HG03378 (cell line): ENCODE measurements around the gene DMRTA2.

Experiments used
- ATAC-seq: cut with Tn5 transposase; IDR thresholded peaks from one replicate; pipeline ENCODE4 v1.9.1; 2021; ENCODE audit warnings: mild to moderate bottlenecking, moderate library complexity; ENCODE audit not compliant: unreplicated experiment

Gene DMRTA2

DNA sequence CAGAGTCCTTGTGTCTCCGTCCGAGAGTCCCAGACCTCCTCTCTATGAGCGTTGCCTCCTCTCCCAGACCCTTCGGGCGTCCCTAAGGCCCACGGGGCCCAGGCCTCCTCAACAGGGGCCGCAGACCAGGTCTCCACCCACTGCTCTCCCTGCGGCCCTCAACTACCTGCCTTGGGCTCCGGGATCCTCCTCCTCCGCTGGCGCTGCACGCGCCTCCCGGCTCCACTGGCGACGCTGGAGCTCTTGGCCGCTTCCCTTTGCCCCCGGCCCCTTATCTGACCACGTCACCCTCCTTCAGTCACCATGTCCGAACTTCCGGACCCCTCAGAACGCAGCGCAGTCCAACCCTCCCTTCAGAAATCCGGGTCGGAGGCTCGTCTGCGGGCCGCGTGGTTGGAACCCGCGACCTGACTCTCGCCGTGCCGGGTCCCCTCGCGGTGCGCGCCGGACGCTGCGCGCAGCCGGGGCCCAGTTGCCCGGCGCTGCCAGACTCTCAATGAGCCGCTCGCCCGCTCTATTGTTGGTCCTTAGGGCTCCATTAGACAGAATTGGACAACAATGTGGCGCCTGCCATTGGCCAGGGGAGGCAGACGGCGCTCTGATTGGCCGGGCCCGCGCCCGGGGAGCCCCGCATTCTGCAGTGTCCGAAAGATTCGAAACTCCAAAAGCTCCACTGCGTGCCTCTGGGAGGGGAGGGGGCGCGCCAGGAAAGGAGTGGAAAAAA is at the start of gene DMRTA2:
DMRTA2 (minus strand) TSS at position 498 of the 724 bp plus-strand sequence. CDS start 1,907 bp downstream, outside the sequence.
- no peak for ATAC-seq

DNA sequence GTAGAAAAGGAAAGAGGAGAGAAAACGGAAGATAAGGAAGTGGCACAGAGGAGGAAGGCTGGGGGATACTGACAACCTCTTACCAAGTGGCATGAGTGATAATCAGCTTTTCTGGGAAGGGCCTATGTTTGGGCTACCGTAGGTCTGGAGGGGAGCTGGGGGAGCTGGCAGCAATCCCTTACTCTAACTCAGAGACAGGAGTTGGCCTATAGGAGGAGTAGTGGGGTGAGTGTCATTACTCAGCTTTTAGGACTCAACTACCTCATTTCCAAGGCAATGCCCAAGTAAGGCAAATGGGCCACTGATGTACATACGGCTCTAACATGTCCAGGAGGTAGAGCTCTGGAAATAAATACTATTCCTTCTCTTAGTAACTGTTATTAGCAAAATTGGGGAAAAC is 48.7 kb upstream of the DMRTA2 start:
- no peak for ATAC-seq

DNA sequence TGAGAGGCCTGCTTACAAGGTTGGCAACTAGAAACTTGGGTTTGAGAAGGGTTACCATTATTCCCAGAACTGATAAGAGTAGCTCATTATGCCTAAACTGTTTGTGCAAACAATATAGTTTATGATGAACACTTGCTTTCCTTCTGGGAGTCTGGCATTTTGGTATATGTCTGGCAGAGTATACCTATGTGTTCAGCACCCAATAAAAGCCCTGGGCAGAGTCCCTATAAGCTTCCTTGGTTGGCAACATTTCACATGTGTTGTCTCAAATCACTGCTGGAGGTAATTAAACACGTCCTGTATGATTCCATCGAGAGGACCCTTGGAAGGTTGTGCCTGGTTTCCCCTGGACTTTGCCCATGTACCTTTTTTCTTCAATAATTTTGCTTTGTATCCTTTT is 39.7 kb upstream of the DMRTA2 start:
- ATAC-seq = no peak

DNA sequence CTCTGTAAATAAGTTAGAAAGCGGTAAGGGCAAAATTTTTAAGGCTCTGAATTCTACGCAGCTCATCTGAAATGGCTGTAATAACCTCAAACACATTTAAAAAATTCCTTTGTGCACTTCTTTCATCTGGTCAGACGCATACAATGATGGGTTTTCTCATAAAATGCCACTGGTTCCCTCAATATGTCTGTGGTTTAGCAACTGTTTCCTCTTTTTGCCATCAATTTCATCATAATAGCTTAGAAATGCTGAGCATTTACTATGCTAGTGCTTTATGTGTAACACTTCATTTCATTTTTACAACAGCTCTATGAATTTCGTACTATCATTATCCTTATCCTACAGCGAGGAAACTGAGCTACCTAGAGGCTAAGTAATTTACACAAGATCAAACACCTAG is 35.3 kb upstream of the DMRTA2 start:
- no peak for ATAC-seq

DNA sequence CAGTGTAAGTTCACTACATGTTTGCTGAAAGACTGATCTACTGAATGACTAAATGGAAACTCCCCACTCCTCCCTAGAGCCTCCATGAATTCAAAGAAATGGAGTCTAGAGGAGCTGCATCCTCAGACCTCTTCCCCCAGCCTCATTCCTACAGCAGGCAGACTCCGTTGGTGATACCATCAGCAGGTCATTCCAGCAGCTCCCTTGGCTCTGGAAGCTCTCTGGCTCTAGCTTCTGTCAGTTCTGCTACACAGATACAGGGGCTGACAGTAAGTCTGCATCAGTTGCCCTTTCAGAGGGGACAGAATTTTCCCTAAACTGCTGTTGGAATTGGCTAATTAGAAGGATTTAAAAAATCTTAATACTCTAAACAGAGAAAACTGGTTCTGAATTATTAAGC is 31.7 kb upstream of the DMRTA2 start:
- no peak for ATAC-seq

DNA sequence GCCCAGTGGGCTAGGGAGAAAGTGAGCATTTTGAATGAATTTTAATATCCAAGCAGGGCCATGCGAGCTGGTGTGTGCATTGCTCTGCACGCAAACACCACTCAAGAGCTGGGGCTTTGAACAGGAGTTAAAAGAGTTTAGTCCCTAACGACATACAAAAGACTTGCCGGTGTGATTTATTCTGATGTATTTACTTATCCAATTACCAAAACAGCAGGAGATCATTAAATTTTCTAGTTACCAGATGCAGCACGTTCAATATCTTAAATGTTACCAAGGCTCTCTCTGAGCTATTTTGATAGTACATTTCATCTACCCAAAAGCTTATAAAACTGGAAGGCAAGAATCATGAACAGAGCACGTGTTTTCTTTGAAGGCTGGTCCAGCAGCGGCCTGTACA is 30.0 kb upstream of the DMRTA2 start:
- no peak for ATAC-seq

DNA sequence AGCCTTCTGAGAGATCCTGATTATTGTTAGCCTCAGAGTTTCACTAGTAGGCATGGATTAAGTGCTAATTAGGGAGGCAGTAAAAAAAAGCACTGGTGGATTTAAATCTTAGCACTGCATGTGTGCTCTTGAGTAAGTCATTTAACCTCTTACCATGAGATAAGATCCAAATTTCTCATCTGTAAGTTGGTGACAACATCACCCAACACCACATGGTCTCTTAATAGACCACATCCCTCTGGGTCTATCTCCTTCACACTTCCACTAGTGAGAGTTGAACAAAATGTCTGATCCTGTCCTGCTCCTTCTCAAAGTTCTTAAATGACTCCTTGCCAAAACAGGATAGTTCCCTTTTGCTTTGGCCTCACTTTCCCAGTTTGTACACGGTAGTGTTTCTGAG is 29.5 kb upstream of the DMRTA2 start:
- ATAC-seq = no peak

DNA sequence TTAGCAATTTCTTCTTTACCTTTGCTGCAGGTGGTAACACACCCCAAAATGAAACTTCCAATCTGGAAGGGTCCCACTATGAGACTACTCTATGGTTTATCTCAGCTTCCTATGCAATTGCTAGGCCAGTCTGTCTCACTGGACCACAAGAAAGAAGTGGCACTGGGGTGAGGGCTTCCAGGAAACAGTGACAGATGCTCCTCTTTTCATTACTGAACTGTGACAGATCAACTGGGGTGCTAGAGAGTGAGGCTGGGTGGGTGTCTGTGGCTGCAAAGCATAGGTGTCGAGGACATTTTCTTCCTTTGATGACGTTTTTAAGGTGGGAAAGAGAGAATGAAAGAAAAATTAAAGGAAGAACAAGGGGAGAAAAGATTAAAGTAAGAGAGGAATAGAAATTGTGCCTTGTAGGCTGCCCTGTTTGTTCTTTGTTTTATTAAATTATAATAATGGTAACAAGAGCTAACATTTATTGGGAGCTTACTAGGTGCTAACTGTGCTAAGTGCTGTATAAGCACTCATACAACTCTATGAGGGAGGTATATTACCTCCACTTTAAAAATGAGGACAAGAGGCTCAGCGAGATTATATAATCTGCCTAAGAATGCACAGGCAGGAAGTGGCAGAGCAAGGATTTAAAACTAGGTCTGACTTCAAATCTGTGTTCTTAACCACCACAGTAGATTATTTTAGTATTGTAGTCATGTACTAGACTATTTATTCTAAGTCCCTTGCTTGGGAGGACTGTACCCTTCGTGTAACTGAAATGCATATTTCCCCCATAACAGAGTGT is 27.8 kb upstream of the DMRTA2 start:
- no peak for ATAC-seq

DNA sequence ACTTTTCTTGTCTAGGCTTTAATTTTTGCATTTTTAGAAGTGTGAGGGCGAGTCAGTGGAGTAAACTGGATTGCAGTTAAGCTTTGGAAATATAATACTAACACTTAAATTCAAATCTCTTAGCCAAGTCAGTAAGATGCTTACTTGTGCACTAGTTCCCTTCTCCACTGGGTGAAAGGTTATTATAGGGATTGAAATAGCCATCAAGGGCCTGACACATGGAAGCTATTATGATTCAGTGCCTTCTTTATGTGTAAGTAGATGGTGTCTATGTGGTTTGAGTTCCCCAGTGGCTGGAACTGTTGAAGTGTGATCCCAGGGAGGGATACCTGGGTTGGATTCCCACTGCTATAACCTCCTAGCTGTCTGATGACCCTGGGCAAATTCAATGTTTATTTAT is 24.7 kb upstream of the DMRTA2 start:
- ATAC-seq = no peak

DNA sequence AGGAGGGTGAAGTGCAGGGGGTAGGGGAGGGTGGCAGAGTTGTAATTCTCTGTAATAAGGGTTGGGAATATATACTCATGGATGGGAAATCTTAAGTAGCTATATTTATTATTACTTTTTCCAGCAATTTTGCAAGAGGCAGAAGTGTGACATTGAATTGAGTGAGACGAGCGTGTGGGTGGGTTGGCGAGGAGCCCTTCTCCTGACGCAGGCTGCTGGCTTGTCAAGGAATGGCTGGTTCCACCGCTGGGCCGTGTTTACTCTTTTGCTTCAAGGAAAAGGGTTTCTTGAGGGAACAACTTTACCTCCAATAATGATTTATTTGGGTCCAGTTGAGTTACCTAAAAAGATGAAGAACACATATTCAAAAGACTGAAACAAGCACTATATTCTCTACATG is 17.9 kb upstream of the DMRTA2 start:
- ATAC-seq = no peak

DNA sequence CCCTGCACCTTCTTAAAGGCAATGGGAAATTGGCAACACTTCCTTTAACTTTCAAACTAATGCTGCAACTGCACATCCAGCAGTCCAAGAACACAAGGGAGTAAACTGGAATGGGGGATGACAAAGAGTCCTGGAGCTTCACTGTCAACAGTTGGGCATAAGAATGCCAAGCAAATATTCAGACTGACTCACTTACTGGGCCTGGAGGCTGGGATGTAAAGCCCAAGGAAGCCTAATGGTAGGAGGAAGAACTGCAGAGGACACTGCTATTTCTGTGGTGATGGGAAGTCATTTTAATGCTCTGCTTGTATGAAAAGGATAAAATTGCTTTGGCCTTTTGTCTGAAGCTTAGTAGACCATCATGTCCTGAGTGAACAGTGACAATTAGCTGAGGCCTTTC is 15.7 kb upstream of the DMRTA2 start:
- no peak for ATAC-seq

DNA sequence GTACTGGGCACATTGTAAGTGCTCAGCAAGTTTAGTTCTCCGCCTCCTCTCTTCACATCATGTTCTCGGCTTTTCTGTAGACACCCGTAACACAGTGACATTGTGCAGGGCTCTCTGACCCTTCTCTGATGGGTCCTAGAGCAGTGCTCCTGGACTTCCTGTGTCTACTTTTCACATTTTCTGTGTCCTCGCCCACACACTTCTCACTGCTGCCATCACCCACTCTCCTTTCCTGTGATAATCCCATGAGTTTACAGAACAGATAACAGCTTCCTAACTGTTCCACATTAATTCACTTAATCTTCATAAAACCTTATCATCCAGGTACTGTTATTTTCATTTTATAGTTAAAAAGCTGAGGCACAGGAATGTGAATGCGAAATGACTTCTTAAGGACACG is 13.2 kb upstream of the DMRTA2 start:
- ATAC-seq = no peak

DNA sequence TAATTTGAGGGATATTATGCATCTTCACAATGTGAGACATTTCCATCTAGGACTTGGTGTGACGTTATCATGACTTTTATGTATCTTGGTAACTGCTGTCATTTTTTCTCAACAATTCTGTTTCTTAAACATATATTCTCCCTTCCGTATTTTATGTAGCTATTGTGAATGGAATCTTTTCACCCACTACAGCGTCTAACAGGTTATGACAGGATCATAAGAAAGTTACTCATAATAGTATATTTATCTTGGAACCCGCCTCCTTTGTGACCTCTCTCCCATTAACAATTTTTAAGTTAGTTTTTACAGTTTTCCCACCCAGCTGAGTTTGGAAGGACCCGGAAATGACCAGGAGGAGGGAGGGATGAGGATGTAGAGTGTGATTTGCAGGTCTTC is 6.8 kb upstream of the DMRTA2 start:
- no peak for ATAC-seq

DNA sequence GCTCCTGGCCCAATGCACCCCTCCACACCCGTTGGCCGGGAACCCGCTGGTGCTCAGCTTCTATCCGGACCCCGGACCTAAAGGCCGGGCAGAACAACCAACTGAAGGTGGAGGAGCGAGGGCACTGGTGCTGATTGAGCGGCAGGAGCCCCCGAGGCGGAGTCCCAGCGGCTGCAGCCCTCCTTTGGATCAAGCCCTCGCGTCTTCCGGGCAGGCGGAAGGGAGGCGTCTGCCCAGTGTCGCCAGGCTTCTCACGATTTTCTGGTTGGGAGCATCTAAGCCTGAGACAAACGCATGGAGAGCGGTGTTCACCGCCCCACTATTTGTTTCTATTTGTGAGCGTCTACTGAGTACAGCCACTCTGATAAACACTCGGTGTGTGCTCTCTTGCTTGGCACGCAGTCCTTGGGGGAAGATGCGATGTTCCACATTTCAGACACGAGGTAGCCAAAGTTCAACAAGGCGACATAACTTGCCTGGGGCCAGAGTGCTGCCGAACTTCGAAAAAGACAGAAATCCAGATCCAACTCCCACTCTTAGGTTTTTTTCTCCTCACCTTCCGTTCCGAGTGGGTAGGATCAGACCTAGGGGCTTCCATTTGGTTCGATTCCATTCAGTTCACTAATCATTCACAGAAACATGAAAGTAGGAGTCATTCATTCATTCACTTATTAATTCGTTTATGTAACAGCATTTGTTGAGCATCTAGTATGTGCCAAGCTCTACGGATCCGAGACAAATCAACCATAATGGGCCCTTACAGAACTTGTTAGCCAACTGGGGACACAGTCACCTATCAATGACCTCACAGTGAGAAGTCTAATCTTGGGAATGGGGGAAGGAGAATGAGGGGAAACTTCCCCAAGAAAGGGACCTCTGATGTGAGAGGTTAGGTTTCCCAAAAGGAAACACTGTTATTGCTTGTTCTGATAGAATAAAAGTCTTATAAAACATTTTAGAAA is 4.9 kb upstream of the DMRTA2 start:
- ATAC-seq = no peak

DNA sequence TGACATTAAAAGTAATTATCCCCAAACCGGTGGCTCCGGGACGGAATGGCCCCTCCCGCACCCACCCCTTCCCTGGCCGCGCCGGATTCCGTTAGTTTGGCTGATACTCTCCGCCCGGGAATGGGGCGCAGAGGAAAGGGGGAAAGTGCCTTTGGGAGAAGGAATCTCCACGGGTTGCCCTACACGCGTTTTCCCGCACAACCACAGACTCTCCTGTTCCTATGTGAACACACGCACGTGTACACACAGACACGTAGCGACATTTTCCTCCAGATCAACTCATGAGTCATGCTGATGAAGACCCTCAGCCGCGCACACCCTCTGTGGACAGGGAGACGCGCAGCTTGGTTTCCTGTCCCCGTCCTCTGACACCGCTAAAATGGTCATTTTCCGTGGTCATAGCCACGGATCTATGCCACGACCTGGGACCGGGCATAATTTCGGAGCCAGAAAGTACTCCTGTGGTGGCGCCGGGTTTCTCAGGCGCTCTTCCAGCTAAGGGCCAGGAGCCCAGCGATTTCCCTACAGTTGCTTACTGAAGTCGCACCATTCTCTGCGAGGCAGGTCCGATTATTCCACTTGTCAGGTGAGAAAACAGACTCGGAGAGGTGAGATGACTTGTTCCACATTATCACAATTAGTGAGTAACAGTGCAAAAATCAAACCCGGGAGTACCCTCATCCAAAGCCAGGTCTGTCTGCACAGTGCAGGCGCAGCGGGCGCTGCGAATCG is 4.0 kb upstream of the DMRTA2 start:
- ATAC-seq = no peak

DNA sequence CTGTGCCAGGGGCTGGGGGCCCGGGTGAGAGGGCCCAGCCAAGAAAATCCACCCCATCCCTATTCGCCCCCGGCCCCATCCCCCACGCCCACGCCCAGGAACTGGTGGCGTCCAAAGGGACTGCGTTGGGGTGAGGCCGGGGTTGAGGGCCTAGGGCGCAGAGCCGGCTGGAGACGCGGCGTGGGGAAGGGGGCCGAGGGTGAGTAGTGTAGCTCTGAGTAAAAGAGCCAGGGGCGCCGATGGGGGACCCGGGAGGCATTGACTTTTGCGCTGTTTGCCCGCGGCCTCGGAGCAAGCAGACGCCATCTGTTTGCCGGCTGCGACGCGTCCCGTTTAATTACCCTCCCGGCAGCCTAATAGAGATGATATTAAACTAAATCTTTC is 3.5 kb upstream of the DMRTA2 start:
- no peak for ATAC-seq

DNA sequence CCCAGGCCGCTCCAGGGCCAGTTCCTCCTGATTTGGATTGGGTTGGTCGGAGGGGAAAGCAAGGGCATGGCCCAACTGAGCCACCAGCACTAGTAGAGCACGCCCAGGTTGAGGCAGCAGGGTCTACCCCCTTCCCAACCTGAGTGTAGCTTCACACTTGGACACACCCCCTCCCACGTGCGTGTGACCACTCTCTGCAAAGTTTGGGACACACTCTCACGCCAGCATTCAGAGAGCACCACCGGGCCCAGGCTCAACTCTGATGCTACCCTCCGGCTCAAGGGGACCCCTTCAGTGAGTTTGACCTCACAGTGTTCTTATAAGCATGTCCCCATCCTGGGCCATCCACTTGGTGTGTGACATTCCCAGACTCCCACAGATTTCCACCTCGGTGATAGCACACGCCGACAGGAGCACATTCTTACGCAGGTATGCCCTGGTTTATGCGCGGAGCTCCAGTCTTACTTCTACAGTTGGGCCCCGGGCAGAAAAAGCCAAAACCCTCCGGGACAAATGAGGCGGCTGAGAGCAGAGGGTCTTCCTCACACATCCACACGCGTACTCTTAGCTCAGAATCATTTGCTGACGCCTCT is 3.0 kb upstream of the DMRTA2 start:
- ATAC-seq = no peak

DNA sequence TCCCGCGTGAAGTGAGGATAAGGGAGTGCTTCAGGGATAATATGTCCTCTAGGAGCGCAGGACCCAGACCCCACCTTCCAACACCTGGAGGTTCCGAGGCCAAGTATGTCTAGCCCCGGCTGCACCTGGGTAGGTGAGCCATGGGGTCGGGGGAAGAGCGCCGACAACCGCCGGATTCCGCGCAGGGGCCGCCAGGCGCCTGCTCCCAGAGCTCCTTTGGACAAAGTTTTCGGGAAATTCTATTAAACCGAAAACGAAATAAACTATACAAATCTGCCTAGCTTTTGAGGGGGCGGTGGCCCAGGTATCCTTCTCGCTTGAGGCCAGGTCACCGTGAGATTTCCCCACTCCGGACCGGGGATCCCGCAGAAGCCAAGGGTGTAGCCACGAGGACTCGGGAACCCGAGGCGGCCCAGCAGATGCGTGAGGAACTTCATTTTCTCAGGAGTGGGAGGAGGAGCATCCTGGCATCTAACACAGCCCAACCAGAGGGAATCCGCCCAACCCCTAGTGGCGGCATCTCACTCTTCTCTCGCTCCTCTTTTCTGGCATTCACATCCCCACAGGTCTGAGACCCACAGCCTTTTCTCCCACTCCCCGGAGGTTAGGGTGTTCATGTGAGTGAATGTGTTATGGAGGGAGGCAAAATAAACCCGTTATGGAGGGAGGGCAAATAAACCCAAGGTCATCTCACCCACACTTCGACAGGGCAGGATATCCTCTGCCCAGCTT is 2.3 kb upstream of the DMRTA2 start:
- no peak for ATAC-seq

DNA sequence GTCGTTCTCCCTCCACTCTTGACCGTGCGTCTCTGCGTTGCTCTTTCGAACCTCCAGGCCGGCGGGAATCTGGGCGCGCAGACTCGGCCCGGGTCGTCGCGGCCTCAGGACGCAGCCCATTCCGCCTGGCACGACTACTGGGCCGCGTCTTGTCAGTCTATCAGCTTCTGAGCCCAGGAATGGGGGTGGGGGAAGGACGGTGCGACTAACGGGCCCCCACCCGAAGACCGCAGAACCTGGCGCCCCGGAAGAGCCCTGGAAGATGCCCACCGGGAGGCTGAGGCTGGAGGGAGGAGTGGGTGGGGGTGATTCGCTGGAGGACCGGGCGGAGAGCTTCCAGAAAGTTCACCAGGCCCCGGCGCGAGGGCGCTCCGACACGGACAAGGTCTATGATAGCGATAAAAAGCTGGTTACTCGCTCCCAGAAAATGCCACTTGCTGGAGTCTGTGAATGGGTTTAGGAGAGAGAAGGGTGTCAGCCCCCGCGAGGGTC is 1.7 kb upstream of the DMRTA2 start:
- no peak for ATAC-seq
